Lung microvascular endothelial cell (primary cell): ENCODE measurements around the gene CSN1S1. TPM values are rescaled to one million over a fixed set of nuclear protein-coding genes. Genes with fewer than 3 reads are reported as not detected.
"Not testable (repeated sequence)": the region's sequence is repeated elsewhere in the genome, so short reads cannot be mapped to it uniquely, and the experiment has no call there.

Experiments
- DNase-seq, 2 donors: peaks; one replicate each; pipeline versions ENCODE4 v3.0.0 to v3.0.0-alpha.2; 2010; ENCODE audit warnings: low read depth in 2 of 2
- total RNA-seq: library from RNA; depleted of rRNA; stranded (reverse); fragments of >200 nt; gene quantifications from 2 replicates; pipeline ENCODE4 v1.2.1, GENCODE V29; 2014

The CSN1S1 gene, protein sequence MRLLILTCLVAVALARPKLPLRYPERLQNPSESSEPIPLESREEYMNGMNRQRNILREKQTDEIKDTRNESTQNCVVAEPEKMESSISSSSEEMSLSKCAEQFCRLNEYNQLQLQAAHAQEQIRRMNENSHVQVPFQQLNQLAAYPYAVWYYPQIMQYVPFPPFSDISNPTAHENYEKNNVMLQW
- total RNA-seq: not detected in 2 replicates

DNA sequence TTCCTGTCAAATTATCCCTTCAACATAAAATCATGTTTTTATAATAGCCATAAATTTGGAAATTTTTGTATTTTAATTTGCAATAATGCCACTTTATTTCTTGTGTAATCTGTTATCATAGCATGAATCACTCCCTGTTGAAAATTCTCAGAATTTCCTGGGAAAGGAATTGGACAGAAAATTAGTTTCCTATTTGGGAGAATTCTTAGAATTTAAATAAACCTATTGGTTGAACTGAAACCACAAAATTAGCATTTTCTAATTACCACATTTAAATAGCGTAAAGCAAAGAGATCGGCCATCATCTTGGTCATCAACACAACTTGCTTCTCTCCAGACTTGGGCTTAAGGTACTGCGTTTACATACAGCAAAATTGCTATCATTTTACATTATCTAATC lies at the start of gene CSN1S1:
Gene CSN1S1, plus strand, starts transcription at position 301 of the 400 bp plus-strand sequence. CDS start 1,488 bp downstream, outside the sequence.
- DNase-seq: no peak

DNA sequence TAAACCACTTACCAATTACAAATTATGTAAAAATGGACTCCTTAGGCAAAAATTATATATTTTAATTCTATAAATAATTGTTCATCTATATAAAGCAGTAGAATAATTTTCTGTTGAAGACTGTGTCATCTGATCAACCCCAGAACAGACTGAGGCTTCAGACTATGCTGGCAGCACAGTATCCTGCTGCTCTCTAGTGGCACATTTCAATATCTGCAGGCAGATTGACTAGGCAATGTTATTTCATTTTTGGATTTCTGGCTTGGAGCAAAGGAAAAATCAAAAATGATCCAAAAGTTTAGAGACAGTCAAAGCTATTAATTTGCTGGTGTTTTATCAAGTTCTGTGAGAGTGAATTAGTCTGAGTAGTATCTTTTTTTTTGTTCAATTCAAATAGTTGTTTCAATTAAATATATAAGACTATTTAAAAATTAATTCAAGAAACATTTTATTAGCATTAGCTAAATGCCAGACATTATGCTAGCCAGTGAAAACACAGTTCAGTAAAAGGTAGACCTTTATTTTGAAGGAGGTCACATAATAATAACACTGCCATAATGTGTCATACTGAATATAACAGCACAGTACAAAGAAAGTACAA lies 49.6 kb upstream of the CSN1S1 start:
- DNase-seq: peak; percentile 72 to 84

DNA sequence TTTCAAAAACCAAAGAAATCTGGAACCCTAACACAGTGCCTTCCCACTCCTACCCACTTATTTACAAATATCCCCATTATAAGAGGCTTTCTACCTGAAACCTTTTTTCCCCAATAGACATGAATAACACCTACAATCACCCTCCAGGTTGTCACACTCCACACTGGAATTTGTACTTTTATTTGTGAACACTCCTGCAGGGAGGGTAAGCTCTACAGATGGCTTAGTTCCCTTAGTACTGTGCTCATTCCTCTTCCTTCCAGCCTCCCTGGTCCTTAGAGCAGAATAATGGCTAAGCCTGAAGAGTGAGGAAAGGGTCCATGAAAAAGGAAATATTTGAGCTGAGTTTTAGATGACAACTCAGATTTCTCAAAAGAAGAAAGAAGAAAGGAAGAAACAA lies 48.7 kb upstream of the CSN1S1 start:
- DNase-seq: no peak

DNA sequence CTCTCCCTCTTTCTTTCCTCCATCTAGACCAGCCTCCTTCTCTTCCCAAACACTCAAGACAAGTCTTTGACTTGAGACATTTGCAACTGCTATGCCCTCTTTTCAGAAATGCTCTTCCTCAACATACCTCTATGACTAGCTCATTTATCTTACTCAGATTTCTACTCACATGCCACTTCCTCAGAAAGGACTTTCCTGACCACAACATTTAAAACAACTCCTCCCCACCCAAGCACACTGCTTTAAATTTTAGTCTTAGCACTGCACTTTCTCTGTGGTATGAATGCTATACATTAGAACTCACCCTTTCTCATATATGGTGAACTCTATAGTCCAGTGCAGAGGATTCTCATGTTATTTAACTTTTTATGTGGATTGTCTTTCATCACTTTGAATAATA lies 42.5 kb upstream of the CSN1S1 start:
- DNase-seq: peak in 1 of 2 donors; percentile 1

DNA sequence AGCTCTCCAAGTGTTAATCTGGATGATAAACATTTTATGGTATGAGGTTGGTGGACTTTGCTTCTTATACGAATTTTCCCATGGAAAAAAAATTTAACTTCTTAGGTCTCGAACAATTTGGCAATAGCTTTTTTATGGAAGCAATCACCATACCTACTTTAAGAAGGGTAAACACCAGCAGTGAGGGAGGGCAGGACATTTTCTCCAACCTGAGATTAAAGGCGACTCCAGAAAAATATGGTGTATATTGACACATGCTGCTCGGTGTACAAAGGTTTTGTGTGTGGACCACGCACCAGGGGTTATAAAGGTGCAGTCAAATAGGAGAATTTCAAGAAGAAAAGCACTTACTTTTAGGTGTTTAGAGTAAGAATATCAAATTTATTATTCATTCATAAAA lies 36.7 kb upstream of the CSN1S1 start:
- no peak for DNase-seq

DNA sequence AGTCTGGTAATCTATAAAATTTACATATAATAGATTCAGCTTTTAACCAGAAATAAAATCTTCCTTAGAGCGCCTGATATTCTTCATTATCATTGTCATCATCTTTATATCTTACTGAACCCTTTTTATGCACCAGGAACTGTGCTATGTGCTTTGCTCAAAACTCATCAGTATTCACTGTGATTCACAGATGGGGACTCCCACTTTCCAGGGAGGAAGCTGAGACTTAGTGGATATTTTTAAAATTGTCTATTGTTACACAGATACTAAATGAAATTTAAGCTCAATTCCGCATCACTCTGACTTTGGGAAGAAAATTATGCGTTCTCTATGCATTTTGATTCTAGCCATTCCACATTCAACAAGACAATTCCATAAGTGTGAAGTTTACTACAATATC lies 36.1 kb upstream of the CSN1S1 start:
- no peak for DNase-seq

DNA sequence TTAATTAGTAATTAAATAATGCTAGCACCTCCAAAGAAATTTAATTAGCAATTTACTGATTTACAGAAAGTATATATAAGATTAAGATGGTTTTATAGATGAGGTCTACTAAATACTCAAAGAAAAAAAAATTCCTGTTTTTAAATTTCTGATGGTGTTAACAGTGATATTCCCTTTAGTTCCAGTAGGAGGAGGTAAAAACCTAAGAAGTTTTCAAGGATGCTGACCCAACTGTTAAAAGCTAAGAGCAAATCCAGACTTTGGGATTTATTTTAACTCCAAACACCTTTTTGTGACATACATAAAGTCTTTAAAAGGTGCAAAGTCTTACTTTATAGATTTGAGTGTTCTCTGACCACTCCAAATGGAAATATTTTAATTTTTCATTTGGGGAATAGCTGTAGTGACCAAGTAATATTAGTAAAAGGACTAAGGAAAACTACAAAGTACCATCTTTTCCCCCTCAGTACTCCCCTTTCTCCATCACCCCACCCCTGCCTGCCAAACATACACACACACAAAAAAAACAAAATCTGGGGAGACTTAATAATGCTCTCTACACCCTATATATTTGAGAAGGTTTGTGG lies 34.2 kb upstream of the CSN1S1 start:
- DNase-seq: peak in 1 of 2 donors; percentile 9

DNA sequence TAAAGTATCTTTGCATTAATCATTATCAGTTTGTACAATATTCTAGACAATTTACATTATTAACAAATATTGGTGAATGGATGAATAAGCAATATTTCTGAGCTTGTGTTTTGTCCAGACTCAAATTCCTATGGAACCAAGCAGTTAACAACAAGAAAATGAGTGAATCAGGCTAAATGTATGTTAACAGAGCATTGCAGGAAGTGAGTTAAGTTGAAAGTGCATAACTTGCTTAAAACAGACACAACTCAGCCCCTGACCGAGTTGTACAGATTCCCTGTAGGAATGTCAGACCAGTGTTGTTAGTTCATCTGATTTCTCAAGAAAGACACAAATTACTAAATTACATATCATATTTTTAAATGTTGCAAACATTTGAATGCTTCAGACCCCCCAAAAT lies 23.7 kb upstream of the CSN1S1 start:
- DNase-seq: no peak

DNA sequence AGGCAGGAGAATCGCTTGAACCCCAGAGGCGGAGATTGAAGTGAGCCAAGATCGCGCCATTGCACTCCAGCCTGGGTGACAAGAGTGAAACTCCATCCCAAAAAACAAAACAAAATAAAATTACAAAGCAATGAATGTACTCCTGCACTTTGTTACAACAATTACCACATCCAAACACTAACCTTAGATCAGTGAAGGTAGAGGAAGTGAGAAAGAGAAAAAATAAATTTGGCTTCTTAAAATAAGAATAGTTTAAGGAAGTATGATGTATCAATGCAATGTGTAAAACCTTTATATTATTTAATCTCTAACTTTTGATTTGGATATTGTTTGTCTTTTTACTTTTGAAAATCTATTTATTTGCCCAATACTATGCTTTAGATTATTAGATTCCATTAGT lies 21.7 kb upstream of the CSN1S1 start:
- no peak for DNase-seq

DNA sequence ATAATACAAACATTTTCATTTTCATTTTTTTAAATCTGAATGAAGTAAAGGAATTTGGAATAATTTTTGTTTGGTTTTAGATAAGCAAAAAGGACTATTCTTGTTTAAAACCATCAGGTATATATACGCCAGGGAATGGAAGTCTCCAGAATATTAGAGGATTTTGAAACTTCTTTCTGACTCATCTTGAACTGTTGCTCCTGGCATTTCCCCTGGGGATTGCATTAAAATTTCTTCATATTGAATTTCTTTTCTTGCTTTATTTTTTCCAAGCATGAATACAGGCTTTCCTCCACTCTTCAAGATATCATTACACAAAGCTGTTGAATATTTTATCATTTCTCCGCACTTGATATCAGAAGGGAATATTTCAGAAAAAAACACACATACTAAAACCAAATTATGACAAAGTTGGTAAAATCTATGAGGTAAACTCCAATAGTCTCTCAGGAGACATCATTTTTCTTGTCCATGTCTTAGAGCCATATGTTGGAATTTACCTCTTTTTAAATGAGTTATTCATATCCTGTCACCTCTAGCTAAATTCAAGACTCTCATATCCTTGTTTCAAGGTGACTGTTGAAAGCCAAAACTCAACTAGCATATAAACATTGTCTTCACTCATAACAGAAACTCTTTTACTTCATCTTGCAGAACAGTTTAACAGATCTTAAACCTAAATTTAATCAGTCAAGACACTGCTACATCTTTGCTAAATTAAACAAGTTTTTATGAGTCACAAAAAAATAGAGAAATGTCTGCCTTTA lies 20.7 kb upstream of the CSN1S1 start:
- DNase-seq: no peak

DNA sequence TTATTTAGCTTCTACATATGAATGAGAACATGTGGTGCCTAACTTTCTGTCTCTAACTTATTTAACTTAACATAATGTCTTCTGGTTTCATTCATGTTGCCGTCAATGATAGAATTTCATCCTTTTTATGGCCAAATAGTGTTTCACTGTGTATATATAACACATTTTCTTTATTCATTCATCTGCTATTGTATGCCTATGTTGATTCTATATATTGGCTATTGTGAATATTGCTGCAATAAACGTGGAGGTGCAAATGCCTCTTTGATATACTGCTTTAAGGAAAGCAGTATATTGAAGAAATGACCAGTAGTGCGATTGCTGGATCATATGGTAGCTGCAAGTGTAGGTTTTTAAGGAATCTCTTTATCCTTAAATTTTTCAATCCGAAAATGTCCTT lies 10.0 kb upstream of the CSN1S1 start:
- no peak for DNase-seq

DNA sequence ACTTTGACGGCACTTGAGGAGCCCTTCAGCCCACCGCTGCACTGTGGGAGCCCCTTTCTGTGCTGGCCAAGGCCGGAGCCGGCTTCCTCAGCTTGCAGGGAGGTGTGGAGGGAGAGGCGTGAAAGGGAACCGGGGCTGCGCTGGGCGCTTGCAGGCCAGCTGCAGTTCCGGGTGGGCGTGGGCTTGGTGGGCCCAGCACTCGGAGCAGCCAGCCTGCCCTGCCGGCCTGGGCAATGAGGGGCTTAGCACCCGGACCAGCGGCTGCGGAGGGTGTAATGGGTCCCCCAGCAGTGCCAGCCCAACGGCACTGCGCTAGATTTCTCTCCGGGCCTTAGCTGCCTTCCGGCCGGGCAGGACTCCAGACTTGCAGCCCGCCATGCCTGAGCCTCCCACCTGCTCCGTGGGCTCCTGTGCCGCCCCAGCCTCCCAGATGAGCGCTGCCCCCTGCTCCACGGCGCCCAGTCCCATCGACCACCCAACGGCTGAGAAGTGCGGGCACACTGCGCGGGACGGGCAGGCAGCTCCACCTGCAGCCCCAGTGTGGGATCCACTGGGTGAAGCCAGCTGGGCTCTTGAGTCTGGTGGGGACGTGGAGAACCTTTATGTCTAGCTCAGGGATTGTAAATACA lies 7.0 kb upstream of the CSN1S1 start:
- DNase-seq: not testable (repeated sequence)

DNA sequence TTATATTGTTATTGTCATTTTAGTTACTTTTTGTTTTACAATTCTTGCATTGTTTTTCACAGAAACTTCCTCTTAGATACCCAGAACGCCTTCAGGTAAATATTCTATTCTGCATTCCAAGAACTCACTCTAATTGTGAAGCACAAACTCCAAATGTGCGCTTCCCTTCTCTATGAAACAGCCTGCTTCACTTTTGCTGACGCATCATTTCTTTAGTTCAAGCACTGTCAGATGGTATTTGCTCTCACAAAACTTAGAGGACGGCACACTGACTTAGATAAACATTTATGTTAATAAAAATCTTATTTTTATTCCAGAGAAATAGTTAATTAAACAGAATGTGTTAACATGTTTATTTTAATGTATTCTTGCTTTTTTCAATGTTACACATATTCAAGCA lies 3.3 kb downstream of the CSN1S1 start:
- no peak for DNase-seq

DNA sequence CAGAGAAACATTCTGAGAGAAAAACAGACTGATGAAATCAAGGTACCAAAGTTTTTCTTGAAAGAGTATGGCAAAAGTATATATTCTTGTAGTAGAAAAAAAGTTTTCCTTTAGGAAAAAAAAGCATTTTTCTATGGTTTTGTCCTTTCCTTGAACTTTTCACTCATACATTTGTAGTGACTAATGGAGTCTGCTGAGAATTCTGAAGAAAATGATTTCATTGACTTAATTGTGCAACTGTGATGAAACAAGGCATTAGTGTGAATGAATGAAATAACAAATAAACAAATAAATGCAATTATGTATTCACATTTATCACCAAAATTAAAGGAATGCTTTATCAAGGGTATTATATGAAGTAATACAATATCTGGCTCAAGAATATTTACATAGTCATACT lies 5.7 kb downstream of the CSN1S1 start:
- DNase-seq: no peak

DNA sequence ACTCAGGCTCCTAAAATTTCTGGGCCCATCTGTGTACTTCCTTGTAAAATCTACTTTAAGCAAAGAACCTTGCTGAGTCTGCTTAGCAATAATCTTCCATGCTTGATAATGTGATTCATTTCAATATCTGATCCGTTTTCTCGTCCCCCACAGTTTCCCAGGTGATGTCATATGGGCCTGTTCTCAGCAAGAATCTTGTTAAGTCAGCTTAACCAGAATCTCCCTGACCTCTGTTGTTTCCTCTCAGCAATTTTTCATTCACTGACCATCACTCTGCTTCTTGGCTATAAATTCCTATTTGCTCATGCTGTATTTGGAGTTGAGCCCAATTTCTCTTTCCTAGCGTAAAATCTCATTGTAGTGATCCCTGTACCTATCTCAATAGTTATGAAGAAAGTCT lies 20.7 kb downstream of the CSN1S1 start:
- DNase-seq: no peak

DNA sequence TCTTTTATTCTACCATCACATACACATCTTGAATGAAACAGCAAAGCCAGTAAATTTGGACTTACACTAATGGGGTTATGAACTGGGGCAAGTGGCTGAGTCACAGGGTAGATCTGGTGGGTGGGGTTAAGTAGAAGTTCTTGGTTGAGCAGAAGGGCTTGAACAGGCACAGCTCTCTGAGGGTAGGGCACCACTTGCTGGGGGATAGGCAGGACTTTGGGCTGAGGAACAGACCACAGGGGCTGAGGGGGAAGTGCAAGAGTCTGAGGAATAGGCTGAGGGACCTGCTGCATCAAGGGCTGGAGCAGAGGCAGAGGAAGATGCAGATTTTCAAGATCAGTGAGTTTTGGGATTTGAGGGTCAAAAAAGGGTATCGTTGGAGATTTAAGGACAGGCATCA lies 26.3 kb downstream of the CSN1S1 start:
- no peak for DNase-seq

DNA sequence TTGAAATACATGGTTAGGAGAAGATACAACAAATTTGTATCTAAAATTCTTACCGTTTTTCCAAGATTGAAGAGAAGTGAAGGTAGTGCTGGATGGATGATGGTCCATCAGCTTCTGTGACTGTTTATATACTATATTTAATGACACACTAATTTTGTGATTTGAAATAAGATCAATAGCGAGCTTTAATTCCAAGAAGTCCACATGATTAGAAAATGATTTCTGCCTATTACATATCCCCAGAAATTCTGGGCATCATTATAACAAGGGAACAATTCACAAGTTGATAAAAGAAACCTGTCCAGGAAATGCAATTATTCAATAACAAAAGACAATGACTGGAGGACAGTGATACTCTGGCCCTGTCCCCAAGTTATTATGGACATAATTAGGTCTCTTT lies 34.8 kb downstream of the CSN1S1 start, which contains the start of gene CSN2:
Gene CSN2, minus strand, starts transcription at position 101 of the 400 bp plus-strand sequence. CDS start 4,733 bp downstream, outside the sequence.
- no peak for DNase-seq

DNA sequence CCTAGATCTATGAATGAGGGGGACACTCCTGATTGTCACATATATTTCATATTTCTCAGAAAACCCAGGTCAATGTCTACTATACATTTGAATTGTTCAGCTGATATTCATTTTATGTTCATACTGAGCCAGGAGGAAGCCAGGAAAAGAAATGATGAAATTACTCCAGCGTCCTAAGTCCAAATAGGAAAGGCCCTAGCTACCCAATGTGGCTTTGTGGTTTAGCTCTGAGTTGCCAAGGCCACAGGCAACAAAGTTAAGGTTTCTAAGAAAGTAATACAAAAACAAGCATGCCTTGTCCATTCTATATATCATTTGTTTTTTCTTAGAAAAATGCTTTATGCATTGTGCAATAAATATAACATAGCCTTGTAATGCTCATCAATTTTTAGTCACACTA lies 39.2 kb downstream of the CSN1S1 start:
- DNase-seq: no peak

DNA sequence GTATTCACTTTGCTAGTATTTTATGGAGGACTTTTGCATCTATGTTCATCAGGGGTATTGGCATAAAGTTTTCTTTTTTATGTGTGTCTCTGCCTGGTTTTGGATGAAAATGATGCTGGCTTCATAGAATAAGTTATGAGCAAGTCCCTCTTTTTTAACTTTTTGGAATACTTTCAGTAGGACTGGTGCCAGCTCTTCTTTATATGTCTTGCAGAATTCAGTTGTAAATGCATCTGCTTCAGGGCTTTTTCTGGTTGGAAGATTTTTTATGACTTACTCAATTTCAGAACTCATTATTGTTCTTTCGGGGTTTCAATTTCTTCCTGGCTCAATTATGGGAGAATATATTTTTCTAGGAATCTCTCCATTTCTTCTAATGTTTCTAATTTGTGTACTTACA lies 43.8 kb downstream of the CSN1S1 start:
- no peak for DNase-seq

DNA sequence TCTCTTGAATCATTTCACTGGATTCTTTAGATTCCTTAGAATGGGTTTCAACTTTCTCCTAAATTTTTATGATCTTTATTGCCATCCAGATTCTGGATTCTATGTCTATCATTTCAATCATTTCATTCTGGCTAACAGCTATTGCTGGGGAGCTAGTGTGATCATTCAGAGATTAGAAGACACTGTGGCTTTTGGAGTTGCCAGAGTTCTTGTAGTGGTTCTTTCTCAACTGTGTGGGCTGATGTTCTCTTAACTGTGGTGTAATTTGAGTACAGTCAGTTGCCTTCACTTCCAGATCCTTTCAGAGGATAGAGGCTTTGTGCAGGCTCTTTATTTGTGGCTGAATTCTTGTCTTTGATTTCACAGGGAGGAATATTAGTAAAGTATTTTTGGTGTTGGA lies 46.7 kb downstream of the CSN1S1 start:
- DNase-seq: no peak

DNA sequence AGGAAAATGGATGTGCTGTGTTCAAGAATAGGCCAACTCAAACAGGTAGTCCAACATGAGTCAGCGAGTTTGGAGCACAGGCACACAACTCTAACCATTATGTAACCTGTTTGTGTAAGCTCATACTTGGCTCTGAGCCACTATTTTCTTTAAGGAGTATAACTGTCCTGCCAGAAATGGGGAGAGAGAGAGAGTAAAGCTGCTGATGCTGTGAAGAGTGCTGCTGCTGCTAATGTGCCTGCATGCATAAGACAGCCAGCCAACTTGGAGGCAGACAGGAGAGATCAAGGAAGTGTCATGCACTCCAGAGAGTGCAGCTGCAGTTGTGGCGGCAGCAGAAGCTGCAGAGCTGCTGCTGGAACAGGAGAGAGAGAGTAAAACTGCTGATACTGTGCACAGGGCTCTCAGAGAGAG lies 53.2 kb downstream of the CSN1S1 start:
- DNase-seq: peak; percentile 8 to 70

DNA sequence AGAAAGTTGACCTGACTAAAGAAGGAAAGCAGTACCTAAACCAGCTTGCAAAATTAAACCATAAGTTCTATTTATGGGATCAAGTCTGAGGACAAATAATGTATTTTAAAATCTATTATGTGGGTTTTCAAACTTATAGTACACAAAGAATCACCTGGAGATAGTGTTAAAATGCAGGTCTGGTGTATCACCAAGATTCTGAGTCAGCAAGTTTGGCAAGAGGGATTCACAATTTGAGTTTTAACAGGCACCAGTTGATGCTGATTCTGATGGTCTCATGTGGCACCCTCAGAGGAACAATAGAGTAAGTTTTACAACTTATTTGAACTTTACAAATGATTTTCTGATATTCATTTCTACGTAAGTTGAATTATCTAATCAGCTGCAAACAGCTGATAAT lies 55.8 kb downstream of the CSN1S1 start:
- no peak for DNase-seq
